Prostate gland (tissue), 2 donors: ENCODE data around the gene BOK. TPM values are rescaled to one million over a fixed set of nuclear protein-coding genes. Genes with fewer than 3 reads are reported as not detected.

Experiments used
- DNase-seq: peaks from one replicate; pipeline ENCODE4 v3.0.0-alpha.2; 2019; ENCODE audit warnings: low spot score
- H3K27ac ChIP-seq, 2 donors: fragments of 200-600 bp; sonication (generic); 2 replicates each; pipeline ENCODE4 v1.5.1; 2017 to 2019
- H3K27me3 ChIP-seq: fragments of 200-600 bp; sonication (generic); replicated peaks from 2 replicates; pipeline ENCODE4 v1.5.1; 2019; ENCODE audit not compliant: insufficient read depth
- H3K36me3 ChIP-seq, 2 donors: fragments of 200-600 bp; sonication (generic); 1 replicate in 1 of 2; 2 replicates in 1 of 2; pipeline versions ENCODE4 v1.5.1 to v1.8.1; 2017 to 2019
- H3K4me1 ChIP-seq: fragments of 200-600 bp; sonication (generic); replicated peaks from 2 replicates; pipeline ENCODE4 v1.5.1; 2019
- H3K4me3 ChIP-seq, 2 donors: fragments of 200-600 bp; sonication (generic); 2 replicates each; pipeline ENCODE4 v1.5.1; 2017 to 2019
- H3K9me3 ChIP-seq: fragments of 200-600 bp; sonication (generic); 2 replicates; pipeline ENCODE4 v1.5.1; 2017
- CTCF ChIP-seq, 4 experiments: fragments of 200-600 bp in 2 of 4; fragments of 450-650 bp in 2 of 4; sonication (generic) in 2 of 4; IDR thresholded peaks; 1 replicate in 3 of 4; 2 replicates in 1 of 4; pipeline ENCODE4 v1.5.1; 2016 to 2019; ENCODE audit warnings: antibody characterized with exemption in 4 of 4, mild to moderate bottlenecking in 2 of 4, moderate library complexity in 2 of 4
- POLR2A ChIP-seq: fragments of 450-650 bp; IDR thresholded peaks from one replicate; pipeline ENCODE4 v1.6.1; 2016; ENCODE audit warnings: antibody characterized with exemption, mild to moderate bottlenecking
- POLR2AphosphoS5 ChIP-seq: sonication (generic); formaldehyde crosslinking; IDR thresholded peaks from one replicate; pipeline ENCODE4 v1.6.1; 2017; ENCODE audit warnings: antibody characterized with exemption
- WGBS: methylation state at CpG from one replicate; pipeline ENCODE4 v1.1.5; 2018; 5-methylcytosine and 5-hydroxymethylcytosine counted together
- intact Hi-C: fragments of 100-400 bp; cut with DNase I; formaldehyde crosslinking; loops from one replicate; pipeline ENCODE4 v1.14.2; 2022
- total RNA-seq, 2 donors: library from RNA; depleted of rRNA; stranded (reverse); fragments of >200 nt; gene quantifications; one replicate each; pipeline ENCODE4 v1.1.0, GENCODE V29; 2016

BOK gene
- total RNA-seq, 2 donors from 2014 or later = 58.3 to 91.6 TPM

DNA sequence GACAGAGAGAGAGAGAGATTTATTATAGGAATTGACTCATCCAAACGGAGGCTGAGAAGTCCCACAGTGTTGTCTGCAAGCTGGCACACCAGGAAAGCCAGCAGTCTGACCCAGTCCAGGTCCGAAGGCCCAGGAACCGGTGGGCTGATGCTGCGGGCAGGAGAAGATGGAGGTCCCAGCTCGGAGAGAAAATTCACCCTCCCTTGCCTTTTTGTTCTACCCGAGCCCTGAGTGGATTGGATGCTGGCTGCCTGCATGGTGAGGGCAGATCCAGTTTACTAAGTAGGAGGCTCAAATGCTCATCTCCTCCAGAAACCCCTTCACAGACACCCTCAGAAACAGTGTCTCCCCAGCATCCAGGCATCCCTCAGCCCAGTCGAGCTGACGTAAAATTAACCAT lies 28.0 kb upstream of the BOK start:
- DNase-seq = no peak
- no peaks in the 10 kb centered on the region for H3K27me3 ChIP-seq
- no peak overlapping the region for H3K27ac ChIP-seq
- H3K36me3 ChIP-seq = no peaks in the 10 kb centered on the region
- WGBS = 60% methylated on average over 8 of the region's 8 CpGs
- no peak overlapping the region for H3K4me3 ChIP-seq
- H3K9me3 ChIP-seq = no peaks in the 10 kb centered on the region
- TF ChIP-seq POLR2A = no peak
- no peak for TF ChIP-seq POLR2AphosphoS5
- TF ChIP-seq CTCF (IDR thresholded peaks at IDR 0.05) = no peak
- no peaks in the 10 kb centered on the region for H3K4me1 ChIP-seq
- intact Hi-C loops = no loop called here

DNA sequence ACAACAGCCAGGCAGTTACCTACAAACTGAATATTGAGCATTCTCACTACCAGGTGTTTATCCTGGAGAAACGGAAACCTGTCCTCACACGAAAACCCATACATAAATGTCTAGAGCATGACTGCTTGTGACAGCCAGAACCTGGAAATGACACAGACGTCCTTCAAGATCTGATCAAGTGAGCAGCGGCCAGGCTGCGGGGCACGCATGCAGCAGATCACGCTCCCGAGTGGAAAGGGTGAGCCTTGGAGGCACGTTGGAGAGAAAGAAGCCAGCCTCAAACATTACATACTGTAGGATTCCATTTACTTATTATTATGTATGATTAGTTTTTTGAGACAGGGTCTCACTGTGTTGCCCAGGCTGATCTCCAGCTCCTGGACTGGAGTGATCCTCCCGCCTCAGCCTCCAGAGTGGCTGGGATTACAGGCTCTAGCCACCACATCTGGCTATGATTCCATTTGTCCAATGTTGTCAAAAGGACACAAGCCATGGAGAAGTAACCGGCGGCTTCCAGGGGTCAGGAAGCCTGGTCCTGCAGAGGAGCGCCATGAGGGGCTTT lies 27.3 kb upstream of the BOK start:
- no peaks in the 10 kb centered on the region for H3K36me3 ChIP-seq
- H3K27me3 ChIP-seq = no peaks in the 10 kb centered on the region
- 61% methylated on average over 13 of the region's 13 CpGs for WGBS
- TF ChIP-seq POLR2AphosphoS5 (no peak), CTCF (IDR thresholded peaks at IDR 0.05) (no peak), POLR2A (no peak)
- no peak for DNase-seq
- no peaks in the 10 kb centered on the region for H3K4me1 ChIP-seq
- H3K9me3 ChIP-seq = no peaks in the 10 kb centered on the region
- intact Hi-C loops = no loop called here
- no peak overlapping the region for H3K4me3 ChIP-seq
- no peak overlapping the region for H3K27ac ChIP-seq

DNA sequence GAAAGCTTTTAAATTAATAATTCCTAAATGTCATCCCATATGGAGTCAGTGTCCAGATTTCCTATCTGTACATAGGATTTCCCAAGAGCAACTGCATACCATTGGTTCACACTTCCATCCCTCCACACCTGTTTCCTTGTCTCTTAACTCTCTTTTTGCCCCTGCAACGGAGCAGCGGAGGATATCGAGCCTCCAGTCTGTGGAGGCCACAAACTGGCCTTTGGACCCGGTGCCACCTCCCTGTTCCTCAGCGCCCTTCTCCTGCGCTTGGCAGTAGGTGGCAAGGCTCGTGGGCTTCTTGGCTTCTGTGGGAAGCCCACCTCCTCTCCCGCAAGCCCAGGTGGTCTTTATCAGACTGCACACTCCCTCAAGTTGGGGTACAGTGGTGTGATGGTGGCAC lies 26.4 kb upstream of the BOK start:
- no peaks in the 10 kb centered on the region for H3K4me1 ChIP-seq
- no peaks in the 10 kb centered on the region for H3K36me3 ChIP-seq
- H3K27ac ChIP-seq = no peak overlapping the region
- H3K4me3 ChIP-seq = no peak overlapping the region
- WGBS = 93% methylated on average over 8 of the region's 8 CpGs
- no peaks in the 10 kb centered on the region for H3K27me3 ChIP-seq
- intact Hi-C loops = no loop called here
- no peaks in the 10 kb centered on the region for H3K9me3 ChIP-seq
- DNase-seq = no peak
- no peak for TF ChIP-seq POLR2AphosphoS5
- TF ChIP-seq POLR2A = no peak
- TF ChIP-seq CTCF (IDR thresholded peaks at IDR 0.05) = no peak

- H3K4me1 ChIP-seq = no peaks in the 10 kb centered on the region
- H3K27me3 ChIP-seq = no peaks in the 10 kb centered on the region
- no peak overlapping the region for H3K4me3 ChIP-seq
- TF ChIP-seq POLR2AphosphoS5 (no peak), POLR2A (no peak), CTCF (IDR thresholded peaks at IDR 0.05) (no peak)
- no peaks in the 10 kb centered on the region for H3K9me3 ChIP-seq
- intact Hi-C loops = no loop called here
- no peak for DNase-seq
- WGBS = 92% methylated on average over 26 of the region's 26 CpGs
- H3K27ac ChIP-seq = no peak overlapping the region
- H3K36me3 ChIP-seq = no peaks in the 10 kb centered on the region
Observed at GRCh38 chr2:241532733-241533601, 25.6 kb upstream of the BOK start.

DNA sequence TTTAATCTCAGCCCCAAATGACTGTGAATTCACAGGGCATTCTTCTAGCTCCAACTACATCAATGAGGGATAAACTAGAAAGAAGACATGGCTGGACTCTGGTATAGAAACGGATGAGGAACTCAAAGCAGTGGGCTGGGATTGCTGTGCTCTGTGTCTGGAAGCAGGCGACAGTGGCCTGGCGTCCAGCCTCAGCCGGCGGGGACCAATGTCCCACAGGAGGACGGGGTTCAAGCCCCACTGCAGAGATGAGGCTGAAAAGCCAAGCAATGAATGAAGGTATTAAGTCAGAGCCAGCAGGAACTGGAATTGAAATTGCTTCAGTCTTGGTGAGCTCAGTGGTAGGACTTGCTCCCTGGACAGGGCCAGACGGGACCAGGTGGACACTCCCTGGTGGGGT lies 24.3 kb upstream of the BOK start:
- intact Hi-C loops = no loop called here
- DNase-seq = no peak
- TF ChIP-seq POLR2A (no peak), CTCF (IDR thresholded peaks at IDR 0.05) (no peak), POLR2AphosphoS5 (no peak)
- Histone ChIP-seq H3K9me3 (no peaks in the 10 kb centered on the region), H3K27ac (no peak overlapping the region), H3K4me3 (no peak overlapping the region), H3K4me1 (no peaks in the 10 kb centered on the region), H3K36me3 (no peaks in the 10 kb centered on the region), H3K27me3 (no peaks in the 10 kb centered on the region)
- WGBS = 93% methylated on average over 7 of the region's 7 CpGs
